Vagina (tissue), 2 donors: ENCODE measurements around the gene TIMM17B. TPM values are rescaled to one million over a fixed set of nuclear protein-coding genes. Genes with fewer than 3 reads are reported as not detected.
A peak's percentile ranks its signal among the peaks of the same experiment; 100 is the strongest.

Experiments used
- DNase-seq, 2 donors: peaks; one replicate each; pipeline ENCODE4 v3.0.0-alpha.2; 2017; ENCODE audit errors: extremely low spot score in 2 of 2
- H3K27ac ChIP-seq: fragments of 200-600 bp; sonication (generic); one replicate; pipeline ENCODE4 v1.5.1; 2019
- H3K27me3 ChIP-seq: fragments of 200-600 bp; sonication (generic); one replicate; pipeline ENCODE4 v1.5.1; 2019
- H3K36me3 ChIP-seq, 2 donors: fragments of 200-600 bp; sonication (generic); one replicate each; pipeline ENCODE4 v1.5.1; 2017 to 2019
- H3K4me1 ChIP-seq: fragments of 200-600 bp; sonication (generic); one replicate; pipeline ENCODE4 v1.5.1; 2019
- H3K4me3 ChIP-seq, 2 donors: fragments of 200-600 bp; sonication (generic); 1 replicate in 1 of 2; 2 replicates in 1 of 2; pipeline ENCODE4 v1.5.1; 2016 to 2019
- H3K9me3 ChIP-seq: fragments of 200-600 bp; sonication (generic); one replicate; pipeline ENCODE4 v1.5.1; 2019
- POLR2A ChIP-seq, 2 donors: fragments of 450-650 bp; IDR thresholded peaks; one replicate each; pipeline ENCODE4 v1.6.1; 2017; ENCODE audit warnings: antibody characterized with exemption in 2 of 2, mild to moderate bottlenecking in 2 of 2, moderate library complexity in 2 of 2
- POLR2AphosphoS5 ChIP-seq, 2 donors: sonication (generic); formaldehyde crosslinking; IDR thresholded peaks; one replicate each; pipeline ENCODE4 v1.9.0; 2017; ENCODE audit warnings: antibody characterized with exemption in 2 of 2, mild to moderate bottlenecking in 2 of 2, low read depth in 1 of 2; ENCODE audit not compliant: insufficient read depth in 1 of 2
- intact Hi-C: fragments of 100-400 bp; cut with DNase I; formaldehyde crosslinking; loops from one replicate; pipeline ENCODE4 v1.15.1; 2023
- total RNA-seq: library from RNA; depleted of rRNA; stranded (reverse); fragments of >200 nt; gene quantifications from one replicate; pipeline ENCODE4 v1.2.3, GENCODE V29; 2016
- TF ChIP-seq, protein P1 (sequence below), 3 experiments: fragments of 450-650 bp in 2 of 3; fragments of 200-600 bp in 1 of 3; sonication (generic) in 1 of 3; IDR thresholded peaks; one replicate each; pipeline ENCODE4 v1.5.1; 2017 to 2019; ENCODE audit warnings: antibody characterized with exemption in 3 of 3, mild to moderate bottlenecking in 2 of 3, moderate library complexity in 2 of 3

Gene TIMM17B
- total RNA-seq, 1 donor from 2014 or later: 43.5 TPM

DNA sequence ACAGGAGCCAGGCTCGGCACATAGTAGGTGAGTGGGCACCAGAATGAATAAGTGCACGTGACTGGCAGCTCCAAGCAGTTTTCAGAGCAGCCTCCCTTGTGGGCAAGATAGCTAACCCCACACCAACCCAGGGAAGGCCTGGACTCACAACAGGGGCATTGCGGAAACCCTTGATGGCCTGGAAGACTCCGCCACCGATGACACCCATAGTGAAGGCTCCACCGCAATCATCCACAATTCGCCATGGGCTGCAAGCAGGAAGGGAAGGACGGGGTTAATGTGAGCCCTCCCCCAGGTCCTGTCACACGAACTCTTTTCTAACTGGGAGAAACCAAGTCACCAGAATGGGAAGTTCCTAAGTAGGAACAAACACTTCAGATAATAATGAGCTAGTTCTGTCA, 957 bp downstream of the TIMM17B start:
- intact Hi-C loops: no loop called here
- Histone ChIP-seq H3K9me3 (no peaks in the 10 kb centered on the region), H3K27me3 (no peaks in the 10 kb centered on the region), H3K4me1 (peaks cover 14% of the 10 kb centered on the region), H3K4me3 (peak overlapping the region; percentile 54 to 62), H3K36me3 (peaks cover 0 to 8% of the 10 kb centered on the region in 2 donors), H3K27ac (peak overlapping the region; percentile 91)
- no peak for DNase-seq
- TF ChIP-seq POLR2AphosphoS5 (IDR thresholded peaks at IDR 0.05; ENCODE audit: insufficient read depth in 1 of 2, low read depth in 1 of 2): no peak
- TF ChIP-seq, protein P1, sequence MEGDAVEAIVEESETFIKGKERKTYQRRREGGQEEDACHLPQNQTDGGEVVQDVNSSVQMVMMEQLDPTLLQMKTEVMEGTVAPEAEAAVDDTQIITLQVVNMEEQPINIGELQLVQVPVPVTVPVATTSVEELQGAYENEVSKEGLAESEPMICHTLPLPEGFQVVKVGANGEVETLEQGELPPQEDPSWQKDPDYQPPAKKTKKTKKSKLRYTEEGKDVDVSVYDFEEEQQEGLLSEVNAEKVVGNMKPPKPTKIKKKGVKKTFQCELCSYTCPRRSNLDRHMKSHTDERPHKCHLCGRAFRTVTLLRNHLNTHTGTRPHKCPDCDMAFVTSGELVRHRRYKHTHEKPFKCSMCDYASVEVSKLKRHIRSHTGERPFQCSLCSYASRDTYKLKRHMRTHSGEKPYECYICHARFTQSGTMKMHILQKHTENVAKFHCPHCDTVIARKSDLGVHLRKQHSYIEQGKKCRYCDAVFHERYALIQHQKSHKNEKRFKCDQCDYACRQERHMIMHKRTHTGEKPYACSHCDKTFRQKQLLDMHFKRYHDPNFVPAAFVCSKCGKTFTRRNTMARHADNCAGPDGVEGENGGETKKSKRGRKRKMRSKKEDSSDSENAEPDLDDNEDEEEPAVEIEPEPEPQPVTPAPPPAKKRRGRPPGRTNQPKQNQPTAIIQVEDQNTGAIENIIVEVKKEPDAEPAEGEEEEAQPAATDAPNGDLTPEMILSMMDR (IDR thresholded peaks at IDR 0.05): no peak
- no peak for TF ChIP-seq POLR2A (IDR thresholded peaks at IDR 0.05)

DNA sequence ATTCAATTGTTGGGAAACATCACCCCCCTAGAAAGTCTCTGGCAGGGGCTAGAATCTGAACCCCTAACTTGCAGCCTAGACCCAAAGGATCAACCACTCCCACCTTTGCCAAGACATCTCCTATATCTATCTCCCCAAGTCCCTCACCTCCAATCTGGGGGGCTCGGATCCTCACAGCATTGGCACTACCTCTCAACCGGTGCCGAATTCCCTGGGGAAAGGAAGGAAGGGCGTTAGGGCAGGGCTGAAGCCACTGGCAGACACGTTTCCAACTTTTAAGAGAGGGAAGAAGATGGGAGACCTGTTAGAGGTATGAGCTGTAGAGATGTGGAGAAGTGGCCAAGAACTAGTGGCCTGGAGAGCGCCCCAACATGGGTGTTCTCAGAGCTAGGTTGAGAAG, 2.7 kb downstream of the TIMM17B start:
- no peak overlapping the region for H3K4me3 ChIP-seq
- TF ChIP-seq POLR2AphosphoS5 (IDR thresholded peaks at IDR 0.05; ENCODE audit: insufficient read depth in 1 of 2, low read depth in 1 of 2) (no peak), POLR2A (IDR thresholded peaks at IDR 0.05) (no peak)
- TF ChIP-seq, protein P1 (IDR thresholded peaks at IDR 0.05): no peak
- H3K27me3 ChIP-seq: no peaks in the 10 kb centered on the region
- no peak overlapping the region for H3K27ac ChIP-seq
- H3K9me3 ChIP-seq: no peaks in the 10 kb centered on the region
- no peaks in the 10 kb centered on the region for H3K36me3 ChIP-seq
- H3K4me1 ChIP-seq: peaks cover 19% of the 10 kb centered on the region
- no peak for DNase-seq
- intact Hi-C loops: no loop called here

DNA sequence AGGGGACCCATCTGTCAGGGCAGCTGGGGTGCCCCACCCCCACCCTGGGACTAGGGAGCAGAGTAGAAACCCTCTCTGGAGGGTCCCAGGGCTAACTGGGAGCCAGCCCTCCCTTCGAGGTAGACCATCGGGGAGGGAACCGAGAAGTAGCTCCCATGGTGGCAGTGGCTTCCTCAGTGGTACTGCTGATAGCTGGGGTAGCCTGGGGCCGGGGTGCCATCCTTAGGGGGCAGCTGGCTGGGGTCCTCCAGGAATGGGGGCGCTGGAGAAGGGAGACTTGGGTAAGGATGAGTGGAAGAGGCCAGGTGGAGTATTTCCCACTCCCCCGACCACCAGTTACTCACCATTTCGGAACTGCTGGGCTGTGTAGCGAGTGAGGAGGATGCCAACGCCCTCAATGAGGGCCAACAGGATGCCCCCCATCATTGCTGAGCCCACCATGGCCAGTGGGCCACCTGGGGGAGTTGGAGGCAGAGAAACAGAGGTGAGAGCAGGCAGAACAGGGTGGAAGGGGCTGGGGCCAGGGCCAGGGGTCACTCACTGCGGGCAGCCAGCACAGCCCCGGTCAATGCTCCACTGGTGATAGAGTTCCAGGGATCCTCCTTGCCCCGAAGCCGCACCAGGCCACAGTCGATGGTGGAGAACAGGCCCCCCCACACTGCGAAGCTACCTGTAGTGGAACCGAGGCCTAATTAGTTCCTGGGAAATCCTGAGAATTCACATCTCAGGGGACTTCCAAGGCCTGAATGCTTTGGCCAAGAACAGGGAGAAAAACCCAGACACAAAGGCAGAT, 3.8 kb downstream of the TIMM17B start:
- intact Hi-C loops: no loop called here
- Histone ChIP-seq H3K36me3 (no peaks in the 10 kb centered on the region), H3K4me1 (peaks cover 12% of the 10 kb centered on the region), H3K27ac (no peak overlapping the region), H3K27me3 (no peaks in the 10 kb centered on the region), H3K9me3 (no peaks in the 10 kb centered on the region), H3K4me3 (no peak overlapping the region)
- no peak for DNase-seq
- TF ChIP-seq POLR2A (IDR thresholded peaks at IDR 0.05): no peak
- TF ChIP-seq POLR2AphosphoS5 (IDR thresholded peaks at IDR 0.05; ENCODE audit: insufficient read depth in 1 of 2, low read depth in 1 of 2): no peak
- TF ChIP-seq, protein P1 (IDR thresholded peaks at IDR 0.05): no peak

DNA sequence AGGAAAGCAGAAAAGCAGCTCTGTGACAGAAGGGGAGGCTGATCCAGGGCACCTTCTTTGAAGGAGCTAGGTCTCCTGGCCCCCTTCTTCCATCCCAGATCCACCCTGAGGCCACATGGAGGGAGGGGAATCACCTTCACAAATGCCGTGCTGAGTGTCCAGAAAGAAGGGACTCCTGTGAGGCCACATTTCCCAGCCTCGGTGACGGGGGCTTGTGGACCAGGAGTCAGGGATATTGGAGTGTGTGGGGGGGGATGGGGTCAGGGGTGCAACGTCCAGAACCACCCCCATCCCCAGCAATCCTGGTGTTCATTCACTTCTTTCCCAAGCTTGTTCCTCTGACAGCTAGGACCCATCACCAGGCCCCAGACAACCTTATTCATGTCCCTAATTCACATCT, 4.7 kb downstream of the TIMM17B start:
- DNase-seq: no peak
- Histone ChIP-seq H3K4me3 (no peak overlapping the region), H3K36me3 (no peaks in the 10 kb centered on the region), H3K9me3 (no peaks in the 10 kb centered on the region), H3K27me3 (no peaks in the 10 kb centered on the region), H3K27ac (no peak overlapping the region), H3K4me1 (peaks cover 11% of the 10 kb centered on the region)
- TF ChIP-seq, protein P1 (IDR thresholded peaks at IDR 0.05): no peak
- TF ChIP-seq POLR2A (IDR thresholded peaks at IDR 0.05) (no peak), POLR2AphosphoS5 (IDR thresholded peaks at IDR 0.05; ENCODE audit: insufficient read depth in 1 of 2, low read depth in 1 of 2) (no peak)
- intact Hi-C loops: no loop called here
